OCI-LY1 (cell line): Measurements from ENCODE around the gene MDM4.

Source experiments
- CTCF ChIP-seq: fragments of 200-600 bp; sonication (generic), shearing (Covaris generic); IDR thresholded peaks from 2 replicates; pipeline ENCODE4 v1.5.1; 2017; ENCODE audit warnings: mild to moderate bottlenecking, antibody characterized with exemption, low read length, moderate library complexity, mixed read lengths
- EZH2 ChIP-seq: fragments of 200-600 bp; sonication (generic), shearing (Covaris generic); IDR thresholded peaks from 2 replicates; pipeline ENCODE4 v1.8.0; 2017; ENCODE audit warnings: borderline replicate concordance, mixed run types, mild to moderate bottlenecking, antibody characterized with exemption, low read length, moderate library complexity, mixed read lengths

DNA sequence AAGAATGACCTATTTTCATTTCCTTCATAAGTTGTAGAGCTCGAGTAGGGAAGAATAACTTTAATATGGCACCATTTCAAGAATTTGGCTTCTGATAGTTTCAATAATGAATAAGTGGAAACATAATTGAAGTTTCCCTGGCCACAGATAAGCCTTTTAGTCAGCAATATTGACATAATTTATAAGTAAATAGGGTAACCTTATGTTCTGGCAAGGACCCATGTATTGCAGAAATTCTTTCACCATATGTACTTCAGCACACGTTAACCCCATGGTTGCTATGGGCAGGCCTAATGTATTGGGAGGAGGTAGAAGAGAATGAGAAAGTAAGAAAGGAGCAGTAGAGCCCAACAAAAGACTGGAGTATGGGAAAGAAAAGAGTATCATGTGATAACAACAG lies 25.4 kb downstream of the MDM4 start:
- TF ChIP-seq CTCF (no peak), EZH2 (no peak)
